HG02610 (cell line): ENCODE data around the gene KIF17.
"Not testable (repeated sequence)": the region's sequence is repeated elsewhere in the genome, so short reads cannot be mapped to it uniquely, and the experiment has no call there.

Experiments
- ATAC-seq: cut with Tn5 transposase; IDR thresholded peaks from one replicate; pipeline ENCODE4 v1.9.1; 2021; ENCODE audit warnings: mild to moderate bottlenecking, moderate library complexity; ENCODE audit not compliant: unreplicated experiment

The KIF17 gene

DNA sequence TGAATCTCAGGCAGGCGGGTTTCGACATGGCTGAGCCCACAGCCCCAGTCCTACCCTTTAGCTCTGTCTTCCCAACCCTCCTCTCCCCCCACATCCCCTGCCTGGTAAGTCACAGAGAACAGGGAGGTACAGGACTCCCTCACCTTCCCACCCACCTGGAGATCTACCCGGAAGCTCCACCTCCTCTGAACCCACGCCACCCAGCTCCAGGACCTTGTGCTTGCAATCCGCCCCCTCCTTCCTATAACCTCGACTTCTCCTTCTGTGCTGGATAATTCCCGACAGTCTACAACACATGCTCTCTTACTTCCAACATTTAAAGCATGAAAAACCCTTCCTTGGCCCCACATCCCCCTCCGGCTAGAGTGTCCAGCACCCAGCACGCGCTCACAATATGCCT is 22.3 kb downstream of the KIF17 start:
- ATAC-seq = no peak

DNA sequence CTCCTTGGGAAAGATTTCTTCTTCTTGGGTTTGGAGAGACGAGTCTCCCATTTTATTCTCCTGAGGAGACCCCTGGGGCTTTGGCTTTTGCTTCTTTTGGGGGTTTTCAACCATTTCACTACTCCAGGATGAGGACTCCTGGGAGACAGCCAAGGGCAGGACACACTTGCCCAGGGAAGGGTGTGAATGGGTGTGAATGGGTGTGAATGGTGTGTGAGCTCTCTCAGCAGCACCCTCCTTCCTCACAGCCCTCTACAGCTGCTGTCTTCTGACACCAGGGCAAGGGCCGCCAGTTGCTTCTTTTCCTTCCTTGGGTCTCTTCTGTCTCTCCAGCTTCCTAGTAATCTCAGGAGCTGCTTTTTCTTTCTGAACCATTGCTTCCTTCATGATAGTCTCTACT is 24.2 kb downstream of the KIF17 start:
- ATAC-seq = no peak

DNA sequence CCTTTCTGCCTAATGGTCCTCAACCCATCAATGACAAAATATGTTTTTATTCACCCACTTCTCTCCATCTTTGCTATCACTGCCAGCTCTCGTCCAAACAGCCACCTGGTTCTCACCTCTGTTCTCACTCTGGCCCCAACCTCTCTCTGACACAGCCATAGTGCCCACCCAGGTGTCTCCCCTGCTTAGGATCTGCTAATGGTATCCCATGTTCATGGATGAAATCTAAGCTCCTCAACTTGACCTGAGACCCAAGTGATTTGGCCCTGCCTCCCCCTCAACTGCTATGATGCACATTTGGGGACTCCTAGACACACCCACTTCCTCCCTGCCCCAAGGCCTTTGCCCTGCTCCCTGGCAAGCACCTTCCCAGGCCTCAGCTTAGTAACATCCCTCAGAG is 25.9 kb downstream of the KIF17 start:
- no peak for ATAC-seq

GRCh38 chr1:20689645-20690056 is 28.2 kb downstream of the KIF17 start:
- ATAC-seq = no peak

GRCh38 chr1:20686883-20687725 is 30.7 kb downstream of the KIF17 start:
- no peak for ATAC-seq

GRCh38 chr1:20685741-20686140 is 32.1 kb downstream of the KIF17 start:
- no peak for ATAC-seq

DNA sequence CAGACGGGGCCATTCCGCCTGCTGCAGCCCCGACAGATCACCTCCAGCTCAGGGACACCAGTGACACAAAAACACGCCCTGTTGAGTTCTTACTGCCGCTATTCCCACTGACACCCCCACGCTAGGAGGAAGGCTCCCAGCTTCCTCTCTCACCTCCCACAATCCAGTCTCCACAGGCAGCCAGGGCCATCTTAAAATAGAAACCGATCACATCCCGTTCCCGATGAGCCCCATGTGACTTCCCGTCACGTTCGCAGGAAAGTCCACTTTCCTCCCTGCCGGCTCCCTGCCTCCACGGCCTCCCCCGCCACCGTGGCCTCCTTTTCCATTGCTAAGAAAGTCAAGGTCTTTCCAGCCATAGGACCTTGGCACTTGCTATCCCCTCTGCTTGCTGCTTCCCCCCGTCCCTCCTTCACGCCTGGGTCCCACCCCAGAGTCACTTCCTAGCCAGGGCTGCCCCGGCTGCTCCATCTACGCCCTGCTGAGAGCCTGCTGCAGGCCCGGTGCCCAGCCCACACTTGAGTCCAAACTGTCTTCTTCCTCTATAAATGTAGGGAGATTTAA is 32.6 kb downstream of the KIF17 start:
- no peak for ATAC-seq

DNA sequence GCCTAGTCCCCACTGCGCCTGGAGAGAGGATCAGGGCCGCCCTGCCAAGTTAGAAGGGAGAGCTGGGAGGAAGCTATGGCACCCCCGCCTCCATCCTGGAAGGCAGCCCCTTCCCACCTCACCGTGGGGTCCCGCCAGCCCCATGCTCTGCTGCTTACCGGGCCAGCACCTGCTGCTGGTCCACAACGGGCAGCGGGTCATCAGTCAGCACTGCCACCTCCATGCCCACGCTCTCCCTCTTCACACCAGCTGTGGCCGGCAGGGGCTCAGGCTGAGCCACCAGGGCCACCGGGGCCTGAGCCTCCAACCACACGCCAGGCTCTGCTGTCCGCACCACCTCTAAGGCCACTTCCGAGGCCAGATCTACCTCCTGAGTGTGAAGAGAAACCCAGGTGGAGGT is 33.2 kb downstream of the KIF17 start:
- no peak for ATAC-seq

DNA sequence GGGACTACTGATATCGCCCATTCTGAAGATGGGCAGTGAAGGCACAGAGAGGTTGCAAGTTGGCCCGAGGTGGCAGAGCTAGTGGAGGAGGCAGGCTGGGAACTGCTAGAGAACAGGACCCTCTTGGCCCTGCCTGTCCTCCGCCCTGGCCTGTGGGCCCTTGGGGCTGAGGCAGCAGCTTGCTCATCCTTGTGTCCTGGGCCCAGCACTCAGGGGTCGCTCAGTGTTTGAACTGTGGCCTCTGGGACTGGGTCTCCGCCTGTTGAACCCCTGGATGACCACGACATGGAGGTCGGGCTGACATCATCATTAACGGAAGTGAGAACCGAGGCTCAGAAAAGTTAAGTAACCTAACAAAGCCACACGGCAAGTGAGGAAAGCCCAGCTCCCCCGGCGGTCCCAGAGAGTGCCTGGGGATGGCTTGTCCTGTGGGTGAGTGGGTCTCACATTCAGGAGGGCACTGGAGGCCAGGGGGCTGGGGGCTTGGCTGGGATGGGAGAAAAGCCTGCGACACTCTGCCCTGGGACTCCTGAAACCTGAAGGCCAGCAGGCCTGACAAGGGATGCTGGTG is 33.7 kb downstream of the KIF17 start:
- ATAC-seq = no peak

- ATAC-seq = no peak
Measured at GRCh38 chr1:20683614-20684013, 34.2 kb downstream of the KIF17 start.

DNA sequence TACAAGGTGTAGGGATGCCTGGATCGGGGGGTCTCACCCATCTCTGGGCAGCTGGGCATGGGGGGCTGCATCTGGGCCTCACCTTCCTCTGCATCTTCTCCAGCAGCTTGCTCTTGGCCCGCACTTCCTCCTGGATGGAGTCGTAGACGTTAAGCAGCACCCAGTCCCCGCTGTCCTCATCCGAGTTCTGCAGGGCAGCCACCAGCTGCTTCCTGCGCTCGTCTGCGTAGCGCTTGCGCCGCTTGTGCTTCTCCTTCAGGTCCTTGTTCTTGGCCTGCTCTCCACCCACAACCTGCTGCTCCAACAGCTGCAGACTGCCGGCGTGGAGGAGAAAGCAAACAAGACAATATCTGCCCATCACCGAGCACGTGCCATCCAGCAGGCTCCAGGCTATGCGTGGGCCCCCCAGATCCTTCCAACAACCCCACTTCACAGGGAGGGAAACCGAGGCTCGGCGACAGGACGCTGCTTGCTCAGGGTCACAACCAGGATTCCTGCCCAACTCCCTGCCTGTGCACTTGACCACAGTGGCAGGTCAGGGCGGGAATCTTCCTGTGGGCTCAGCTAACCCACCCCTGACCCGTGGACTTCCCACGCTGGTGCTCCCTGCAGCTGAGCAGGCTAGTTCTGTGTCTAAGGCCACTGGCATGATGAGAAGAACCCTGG is 35.1 kb downstream of the KIF17 start:
- no peak for ATAC-seq

- ATAC-seq = no peak
Measured at GRCh38 chr1:20681999-20682398, 35.8 kb downstream of the KIF17 start.

GRCh38 chr1:20680269-20680668 is 37.5 kb downstream of the KIF17 start:
- ATAC-seq = no peak

GRCh38 chr1:20678599-20678998 is 39.2 kb downstream of the KIF17 start:
- no peak for ATAC-seq

DNA sequence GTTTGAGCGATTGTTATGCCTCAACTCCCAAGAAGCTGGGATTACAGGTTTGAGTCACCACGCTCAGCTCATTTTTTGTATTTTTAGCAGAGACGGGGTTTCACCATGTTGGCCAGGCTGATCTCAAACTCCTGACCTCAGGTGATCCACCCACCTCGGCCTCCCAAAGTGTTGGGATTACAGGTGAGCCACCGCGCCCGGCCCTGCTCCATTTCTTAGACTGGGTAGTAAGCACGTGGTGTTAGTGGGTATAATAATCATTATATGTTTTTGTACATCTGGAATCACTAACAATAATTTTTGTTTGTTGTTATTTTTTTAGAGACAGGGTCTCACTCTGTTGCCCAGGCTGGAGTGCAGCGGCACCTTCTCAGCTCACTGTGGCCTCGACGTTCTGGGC is 44.2 kb downstream of the KIF17 start:
- not testable (repeated sequence) for ATAC-seq

GRCh38 chr1:20672265-20672632 is 45.6 kb downstream of the KIF17 start:
- ATAC-seq = no peak

DNA sequence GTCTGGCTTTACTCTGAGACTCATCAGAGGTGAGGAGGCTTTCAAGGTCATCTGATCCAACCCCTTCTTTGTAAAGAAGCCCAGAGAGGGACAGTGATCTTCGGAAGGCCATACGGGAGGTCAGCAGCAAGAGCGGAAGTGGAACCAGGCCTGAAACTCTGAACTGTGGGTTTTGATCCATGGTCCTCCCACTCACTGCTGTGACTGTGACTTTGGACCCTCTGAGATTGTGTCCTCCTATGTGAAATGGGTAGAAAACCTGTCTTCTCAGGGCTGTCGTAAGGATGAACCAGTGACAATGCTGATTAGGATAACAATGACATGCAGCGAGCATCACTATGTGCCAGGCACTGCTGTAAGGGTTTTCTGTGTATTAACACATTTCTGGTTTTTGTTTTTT is 46.9 kb downstream of the KIF17 start:
- ATAC-seq = no peak

DNA sequence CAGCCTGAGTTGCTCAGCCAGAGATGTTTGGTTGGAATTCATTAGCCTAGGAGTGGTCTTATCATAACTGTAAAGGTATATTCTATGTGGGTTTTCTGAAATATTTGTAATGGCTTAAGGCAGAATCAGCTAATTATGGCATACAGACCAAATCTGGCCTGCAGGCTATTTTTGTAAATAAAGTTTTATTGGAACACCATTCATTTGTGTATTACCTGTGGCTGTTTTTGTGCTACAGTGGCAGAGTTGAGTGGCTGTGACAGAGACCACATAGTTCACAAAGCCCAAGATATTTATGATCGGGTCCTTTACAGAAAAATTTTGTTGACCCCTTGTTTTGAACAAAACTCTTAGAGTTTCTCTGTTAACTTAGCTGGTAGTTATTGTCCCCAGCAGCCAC is 49.2 kb downstream of the KIF17 start:
- ATAC-seq = no peak

- no peak for ATAC-seq
Measured at GRCh38 chr1:20666804-20667203, 51.0 kb downstream of the KIF17 start.

- no peak for ATAC-seq
Measured at GRCh38 chr1:20666146-20666545, 51.7 kb downstream of the KIF17 start.

DNA sequence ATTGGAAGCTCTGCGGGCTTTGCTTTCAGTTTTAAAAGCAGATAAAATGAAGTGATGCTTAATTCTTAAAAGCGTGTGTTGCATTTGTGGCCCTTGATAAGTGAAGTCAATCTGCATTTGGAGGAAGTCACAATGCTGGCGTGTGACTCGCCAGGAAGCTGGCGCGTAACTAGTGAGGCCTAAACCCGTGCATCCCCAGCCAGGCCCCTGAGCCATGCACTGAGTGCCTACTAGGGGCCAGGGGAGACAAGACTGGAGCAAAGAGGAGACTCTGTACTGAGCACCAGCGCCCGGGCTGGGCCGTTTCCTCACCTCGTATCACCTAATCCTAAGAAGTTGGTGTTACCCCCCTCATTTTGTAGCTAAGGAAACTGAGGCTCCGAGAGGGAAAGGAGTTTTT is 52.1 kb downstream of the KIF17 start:
- ATAC-seq = no peak
